HFFc6 (cell line): ENCODE data around the gene TBX20. TPM values are rescaled to one million over a fixed set of nuclear protein-coding genes. Genes with fewer than 3 reads are reported as not detected.

Experiments
- DNase-seq: peaks from one replicate; pipeline ENCODE4 v3.0.0-alpha.2; 2018
- H3K27ac Mint-ChIP-seq: 2 replicates; pipeline ENCODE4 v1.8.0; 2020; ENCODE audit warnings: mild to moderate bottlenecking, mixed read lengths
- H3K27me3 Mint-ChIP-seq: 2 replicates; pipeline ENCODE4 v1.8.0; 2021; ENCODE audit warnings: mild to moderate bottlenecking, moderate library complexity, mixed read lengths; ENCODE audit not compliant: insufficient read depth
- H3K36me3 Mint-ChIP-seq: 2 replicates; pipeline ENCODE4 v1.8.0; 2021; ENCODE audit warnings: low read depth, mixed read lengths
- H3K4me1 Mint-ChIP-seq: 2 replicates; pipeline ENCODE4 v1.8.0; 2020; ENCODE audit warnings: low read depth, mixed read lengths
- H3K4me3 Mint-ChIP-seq: 2 replicates; pipeline ENCODE4 v1.8.0; 2020; ENCODE audit warnings: mild to moderate bottlenecking, moderate library complexity, mixed read lengths
- H3K9me3 Mint-ChIP-seq: 2 replicates; pipeline ENCODE4 v1.8.0; 2020; ENCODE audit warnings: mild to moderate bottlenecking, mixed read lengths
- long read RNA-seq: library from polyadenylated mRNA; unstranded; transcript quantifications from one replicate; pipeline ENCODE4 v2.0.0, GENCODE V29; 2019
- total RNA-seq, 6 experiments: library from RNA; stranded (reverse); fragmentation: NEBNext Ultra II Directional; extraction: Animal tissue kit (Norgen Biotek cat#: 25700); gene quantifications; 2 replicates in 1 of 6; 3 replicates in 5 of 6; pipeline ENCODE4 v1.2.3, GENCODE V29; 2021
- TF ChIP-seq, protein P1 (sequence below): fragments of 200-600 bp; sonication (generic); IDR thresholded peaks from 2 replicates; pipeline ENCODE4 v1.5.0; 2021; ENCODE audit warnings: antibody characterized with exemption, mild to moderate bottlenecking

Gene TBX20, protein sequence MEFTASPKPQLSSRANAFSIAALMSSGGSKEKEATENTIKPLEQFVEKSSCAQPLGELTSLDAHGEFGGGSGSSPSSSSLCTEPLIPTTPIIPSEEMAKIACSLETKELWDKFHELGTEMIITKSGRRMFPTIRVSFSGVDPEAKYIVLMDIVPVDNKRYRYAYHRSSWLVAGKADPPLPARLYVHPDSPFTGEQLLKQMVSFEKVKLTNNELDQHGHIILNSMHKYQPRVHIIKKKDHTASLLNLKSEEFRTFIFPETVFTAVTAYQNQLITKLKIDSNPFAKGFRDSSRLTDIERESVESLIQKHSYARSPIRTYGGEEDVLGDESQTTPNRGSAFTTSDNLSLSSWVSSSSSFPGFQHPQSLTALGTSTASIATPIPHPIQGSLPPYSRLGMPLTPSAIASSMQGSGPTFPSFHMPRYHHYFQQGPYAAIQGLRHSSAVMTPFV
- not detected for total RNA-seq
- long read RNA-seq = 0 reads

DNA sequence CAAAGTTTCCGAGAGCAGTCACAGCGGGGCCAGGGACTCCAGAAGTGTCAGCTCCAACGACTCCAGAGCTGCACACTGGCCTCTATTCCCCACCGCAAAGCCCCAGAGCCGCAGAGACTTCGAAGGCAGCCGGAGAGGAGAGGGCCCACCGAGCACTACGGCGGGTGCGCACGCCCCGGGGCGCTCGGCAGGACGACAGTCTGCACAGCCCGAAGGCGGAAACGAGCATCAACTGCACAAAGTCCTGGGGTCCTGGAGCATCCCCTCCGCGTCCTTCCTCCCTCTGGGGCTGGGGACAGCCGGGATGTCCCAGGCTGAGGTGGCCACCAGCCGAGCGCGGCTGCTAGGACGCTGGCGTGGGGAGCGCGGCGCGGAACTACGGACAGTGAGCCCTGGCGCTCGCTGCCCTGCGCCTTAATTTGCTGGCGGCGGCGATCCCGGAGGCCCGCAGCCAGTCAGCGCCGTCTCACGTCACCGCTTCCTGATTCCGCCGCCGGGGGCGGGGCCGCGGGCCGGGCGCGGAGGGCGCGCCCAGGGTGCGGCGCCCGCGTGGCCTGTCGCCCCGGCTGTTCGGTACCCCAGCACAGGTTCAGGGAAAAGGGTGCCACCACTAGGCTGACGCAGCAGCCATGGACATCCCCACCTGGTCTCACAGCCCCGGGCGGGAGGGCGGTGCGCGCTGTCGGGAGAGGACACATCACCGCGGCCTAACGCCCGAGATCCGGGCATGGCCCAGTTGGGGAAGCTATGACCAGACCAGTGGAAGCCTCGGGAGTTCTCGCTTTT is at the start of gene TBX20:
TSS of gene TBX20 (minus strand) at position 391 of the 786 bp plus-strand sequence. CDS start 480 bp downstream, outside the sequence.
- H3K9me3 Mint-ChIP-seq = peaks cover 18% of the 10 kb centered on the region; the same call in 1 of the 2 replicates
- TF ChIP-seq, protein P1, sequence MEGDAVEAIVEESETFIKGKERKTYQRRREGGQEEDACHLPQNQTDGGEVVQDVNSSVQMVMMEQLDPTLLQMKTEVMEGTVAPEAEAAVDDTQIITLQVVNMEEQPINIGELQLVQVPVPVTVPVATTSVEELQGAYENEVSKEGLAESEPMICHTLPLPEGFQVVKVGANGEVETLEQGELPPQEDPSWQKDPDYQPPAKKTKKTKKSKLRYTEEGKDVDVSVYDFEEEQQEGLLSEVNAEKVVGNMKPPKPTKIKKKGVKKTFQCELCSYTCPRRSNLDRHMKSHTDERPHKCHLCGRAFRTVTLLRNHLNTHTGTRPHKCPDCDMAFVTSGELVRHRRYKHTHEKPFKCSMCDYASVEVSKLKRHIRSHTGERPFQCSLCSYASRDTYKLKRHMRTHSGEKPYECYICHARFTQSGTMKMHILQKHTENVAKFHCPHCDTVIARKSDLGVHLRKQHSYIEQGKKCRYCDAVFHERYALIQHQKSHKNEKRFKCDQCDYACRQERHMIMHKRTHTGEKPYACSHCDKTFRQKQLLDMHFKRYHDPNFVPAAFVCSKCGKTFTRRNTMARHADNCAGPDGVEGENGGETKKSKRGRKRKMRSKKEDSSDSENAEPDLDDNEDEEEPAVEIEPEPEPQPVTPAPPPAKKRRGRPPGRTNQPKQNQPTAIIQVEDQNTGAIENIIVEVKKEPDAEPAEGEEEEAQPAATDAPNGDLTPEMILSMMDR = no peak
- no peak within 1 kb of the TSS for H3K4me3 Mint-ChIP-seq
- no peak for DNase-seq
- H3K4me1 Mint-ChIP-seq = no peaks in the 10 kb centered on the region
- H3K27ac Mint-ChIP-seq = no peak within 1 kb of the TSS
- peaks cover 51% of the 10 kb centered on the region for H3K27me3 Mint-ChIP-seq
- no peaks in the 10 kb centered on the region for H3K36me3 Mint-ChIP-seq

DNA sequence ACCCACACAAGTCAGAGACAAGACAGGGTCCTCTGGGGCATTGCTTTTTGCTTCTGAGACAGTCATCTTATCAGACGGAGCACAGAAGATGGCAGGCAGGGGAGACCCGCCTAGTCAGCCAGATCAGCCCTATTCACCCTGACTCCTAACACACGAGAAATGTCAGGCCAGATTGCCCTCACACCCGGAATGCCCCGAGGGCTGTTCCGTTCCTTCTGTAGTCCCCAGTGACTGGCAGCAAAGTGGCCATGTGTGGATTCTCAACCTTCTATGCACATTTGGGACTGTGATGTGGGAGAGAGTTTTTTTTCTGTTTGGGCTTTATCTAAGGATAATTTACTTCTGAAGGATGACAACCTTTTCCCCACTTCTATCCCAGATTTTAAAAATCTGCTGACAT is 35.5 kb upstream of the TBX20 start:
- Mint-ChIP-seq H3K36me3 (no peaks in the 10 kb centered on the region), H3K4me1 (no peaks in the 10 kb centered on the region)

DNA sequence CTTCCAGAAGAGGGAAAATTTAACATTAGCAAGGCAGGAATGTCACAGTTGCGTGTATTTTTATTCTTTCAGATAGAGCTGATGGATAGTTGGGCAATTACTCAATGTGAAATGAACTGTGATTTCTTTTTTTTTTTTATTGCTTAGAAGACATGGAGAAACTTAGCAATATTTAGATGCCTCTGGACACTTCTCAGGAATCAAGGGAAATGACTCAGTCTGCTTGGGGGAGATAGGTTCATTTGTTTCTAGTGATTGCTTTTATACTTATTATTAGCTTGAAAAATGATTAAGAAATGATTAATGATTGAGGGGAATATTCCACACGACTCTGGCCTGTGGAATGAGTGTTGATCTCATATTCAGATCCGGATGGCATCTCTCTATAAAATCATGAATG is 33.1 kb upstream of the TBX20 start:
- H3K27me3 Mint-ChIP-seq = peaks cover 2% of the 10 kb centered on the region; the same call in 1 of the 2 replicates
- TF ChIP-seq, protein P1 = no peak
- H3K27ac Mint-ChIP-seq = no peak overlapping the region
- H3K9me3 Mint-ChIP-seq = no peaks in the 10 kb centered on the region; the same call in 1 of the 2 replicates
- no peaks in the 10 kb centered on the region for H3K36me3 Mint-ChIP-seq
- no peaks in the 10 kb centered on the region for H3K4me1 Mint-ChIP-seq
- H3K4me3 Mint-ChIP-seq = no peak overlapping the region
- no peak for DNase-seq

More for the DNA sequence above, 35.5 kb upstream of the TBX20 start:
- TF ChIP-seq, protein P1 = no peak
- no peak for DNase-seq
- H3K27ac Mint-ChIP-seq = no peak overlapping the region
- peaks cover 5% of the 10 kb centered on the region for H3K9me3 Mint-ChIP-seq
- H3K27me3 Mint-ChIP-seq = peaks cover 2% of the 10 kb centered on the region; the same call in 1 of the 2 replicates
- no peak overlapping the region for H3K4me3 Mint-ChIP-seq

DNA sequence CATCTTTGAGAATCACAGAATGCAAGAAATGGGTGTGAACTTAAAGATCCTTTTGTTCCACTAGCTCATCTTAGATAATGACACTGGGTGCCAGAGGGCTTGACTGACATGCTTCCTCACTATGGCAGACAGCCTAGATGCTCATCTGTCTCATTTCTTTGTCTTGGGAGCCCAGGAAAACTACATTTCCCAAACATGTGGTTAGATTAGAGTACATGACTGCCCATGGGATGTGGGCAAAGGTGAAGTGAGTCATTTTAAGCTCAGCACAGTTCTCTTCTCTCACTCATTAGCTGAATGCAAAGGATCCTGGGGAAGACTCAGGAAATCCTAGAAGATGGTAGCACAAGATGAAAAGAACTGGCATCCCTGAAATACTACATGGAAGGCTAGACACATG is 32.5 kb upstream of the TBX20 start:
- no peaks in the 10 kb centered on the region for H3K36me3 Mint-ChIP-seq
- no peaks in the 10 kb centered on the region for H3K27me3 Mint-ChIP-seq
- H3K9me3 Mint-ChIP-seq = no peaks in the 10 kb centered on the region; the same call in 1 of the 2 replicates
- no peak overlapping the region for H3K4me3 Mint-ChIP-seq
- H3K4me1 Mint-ChIP-seq = no peaks in the 10 kb centered on the region
- no peak for DNase-seq
- H3K27ac Mint-ChIP-seq = no peak overlapping the region
- TF ChIP-seq, protein P1 = no peak

DNA sequence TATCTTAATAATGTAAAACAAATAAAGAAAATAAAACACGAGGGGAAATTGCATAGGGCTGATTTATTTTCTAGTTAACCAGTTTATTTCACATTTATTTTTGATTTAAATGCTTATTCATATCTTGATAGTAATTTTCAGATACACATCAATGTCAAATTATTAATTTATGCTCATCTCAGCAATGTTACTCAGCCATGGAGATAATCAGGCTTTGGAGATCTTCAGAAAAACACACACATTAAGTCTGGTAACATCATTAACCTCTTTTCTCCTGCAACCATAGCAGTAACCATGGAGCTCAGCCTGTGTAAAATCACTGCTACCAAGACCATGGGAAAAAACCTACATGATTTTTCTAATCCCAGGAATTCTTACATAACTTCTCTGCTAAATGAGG is 31.9 kb upstream of the TBX20 start:
- Mint-ChIP-seq H3K9me3 (no peaks in the 10 kb centered on the region; the same call in 1 of the 2 replicates), H3K4me1 (no peaks in the 10 kb centered on the region), H3K27me3 (peaks cover 3% of the 10 kb centered on the region), H3K36me3 (no peaks in the 10 kb centered on the region), H3K27ac (no peak overlapping the region), H3K4me3 (no peak overlapping the region)
- no peak for DNase-seq
- TF ChIP-seq, protein P1 = no peak
